Neuronal stem cell (in vitro differentiated cells): ENCODE data around the gene WDPCP.
"Not testable (repeated sequence)": the region's sequence is repeated elsewhere in the genome, so short reads cannot be mapped to it uniquely, and the experiment has no call there.

ENCODE experiments used
- DNase-seq: peaks from one replicate; pipeline ENCODE4 v3.0.0-alpha.2; 2013; ENCODE audit warnings: low spot score
- H2AFZ ChIP-seq: one replicate; pipeline ENCODE4 v1.6.1; 2013; ENCODE audit warnings: mild to moderate bottlenecking, low read length, inconsistent platforms
- H2AK5ac ChIP-seq: 2 replicates; pipeline ENCODE4 v1.6.1; 2013; ENCODE audit warnings: low read depth, mild to moderate bottlenecking, inconsistent platforms, low read length, moderate library complexity, mixed read lengths
- H2BK120ac ChIP-seq: 2 replicates; pipeline ENCODE4 v1.6.1; 2013; ENCODE audit warnings: low read depth, mild to moderate bottlenecking, inconsistent platforms, low read length, moderate library complexity, mixed read lengths
- H2BK12ac ChIP-seq: one replicate; pipeline ENCODE4 v1.6.1; 2013; ENCODE audit warnings: low read length, inconsistent platforms
- H2BK15ac ChIP-seq: 2 replicates; pipeline ENCODE4 v1.6.1; 2013; ENCODE audit warnings: mild to moderate bottlenecking, low read length, inconsistent platforms, mixed read lengths
- H2BK5ac ChIP-seq: one replicate; pipeline ENCODE4 v1.6.1; 2013; ENCODE audit warnings: inconsistent platforms, mild to moderate bottlenecking, low read length, moderate library complexity
- H3K14ac ChIP-seq: one replicate; pipeline ENCODE4 v1.6.1; 2013; ENCODE audit warnings: low read length, inconsistent platforms
- H3K18ac ChIP-seq: 2 replicates; pipeline ENCODE4 v1.6.1; 2013; ENCODE audit warnings: low read length, inconsistent platforms
- H3K23ac ChIP-seq: 2 replicates; pipeline ENCODE4 v1.6.1; 2013; ENCODE audit warnings: low read depth, mild to moderate bottlenecking, mixed read lengths, low read length, inconsistent platforms; ENCODE audit not compliant: poor library complexity
- H3K27ac ChIP-seq: replicated peaks from 3 replicates; pipeline ENCODE4 v1.5.1; 2013; ENCODE audit warnings: low read length, inconsistent platforms
- H3K27me3 ChIP-seq, 3 experiments: 2 replicates each; pipeline ENCODE4 v1.6.1; 2013; ENCODE audit warnings: low read length in 3 of 3, mild to moderate bottlenecking in 2 of 3, inconsistent platforms in 1 of 3, low read depth in 1 of 3, mixed read lengths in 1 of 3, moderate library complexity in 1 of 3; ENCODE audit not compliant: control insufficient read depth in 3 of 3, insufficient read depth in 3 of 3
- H3K36me3 ChIP-seq, 2 donors: replicated peaks in 1 of 2; 2 replicates each; pipeline ENCODE4 v1.6.1; 2013; ENCODE audit warnings: low read length in 2 of 2; ENCODE audit not compliant: control insufficient read depth in 2 of 2, insufficient read depth in 2 of 2
- H3K4ac ChIP-seq: 2 replicates; pipeline ENCODE4 v1.6.1; 2013; ENCODE audit warnings: inconsistent platforms, mild to moderate bottlenecking, low read length, moderate library complexity
- H3K4me1 ChIP-seq, 2 donors: 1 replicate in 1 of 2; 2 replicates in 1 of 2; pipeline ENCODE4 v1.6.1; 2013; ENCODE audit warnings: low read length in 2 of 2, low read depth in 1 of 2; ENCODE audit not compliant: control insufficient read depth in 2 of 2, insufficient read depth in 1 of 2
- H3K4me2 ChIP-seq: one replicate; pipeline ENCODE4 v1.6.1; 2013; ENCODE audit warnings: mild to moderate bottlenecking, low read length, inconsistent platforms; ENCODE audit not compliant: insufficient read depth, poor library complexity, severe bottlenecking
- H3K4me3 ChIP-seq, 2 donors: 2 replicates each; pipeline ENCODE4 v1.5.1; 2013; ENCODE audit warnings: low read length in 2 of 2, mild to moderate bottlenecking in 2 of 2, inconsistent platforms in 1 of 2, moderate library complexity in 1 of 2
- H3K79me1 ChIP-seq: one replicate; pipeline ENCODE4 v1.6.1; 2013; ENCODE audit warnings: low read depth, mild to moderate bottlenecking, inconsistent platforms, low read length, moderate library complexity
- H3K9ac ChIP-seq: one replicate; pipeline ENCODE4 v1.6.1; 2013; ENCODE audit warnings: mild to moderate bottlenecking, low read depth, low read length, inconsistent platforms; ENCODE audit not compliant: poor library complexity
- H3K9me3 ChIP-seq, 2 donors: replicated peaks in 1 of 2; 2 replicates each; pipeline versions ENCODE3 to v1.6.1; 2013; ENCODE audit warnings: low read length in 2 of 2, mild to moderate bottlenecking in 2 of 2, inconsistent platforms in 1 of 2, low read depth in 1 of 2, mixed read lengths in 1 of 2, moderate library complexity in 1 of 2; ENCODE audit not compliant: control insufficient read depth in 2 of 2, insufficient read depth in 1 of 2
- H4K8ac ChIP-seq: one replicate; pipeline ENCODE4 v1.6.1; 2013; ENCODE audit warnings: low read depth, mild to moderate bottlenecking, inconsistent platforms, low read length, moderate library complexity
- H4K91ac ChIP-seq: one replicate; pipeline ENCODE4 v1.6.1; 2013; ENCODE audit warnings: low read length, low read depth, mild to moderate bottlenecking, inconsistent platforms; ENCODE audit not compliant: poor library complexity
- WGBS, 2 donors: extraction: QIAGEN DNeasy Blood & Tissue Kit; methylation state at CpG; one replicate each; pipeline ENCODE4 v1.1.7; 2013; ENCODE audit warnings: missing lambda C conversion rate in 2 of 2, mixed read lengths in 1 of 2; ENCODE audit not compliant: insufficient read length in 2 of 2, insufficient replicate concordance in 1 of 2; ENCODE audit errors: extremely low coverage in 2 of 2; 5-methylcytosine and 5-hydroxymethylcytosine counted together

The WDPCP gene

GRCh38 chr2:63364866-63365265 lies 223.4 kb downstream of the WDPCP start:
- no CpG with 5 or more reads among the region's 1 CpG for WGBS, 2 donors
- no peak overlapping the region for H3K4ac ChIP-seq

GRCh38 chr2:63357722-63358121 lies 230.6 kb downstream of the WDPCP start:
- H4K91ac ChIP-seq, H2AFZ ChIP-seq, H4K8ac ChIP-seq, H2BK12ac ChIP-seq, H3K79me1 ChIP-seq, H2BK120ac ChIP-seq, H2BK15ac ChIP-seq, H3K27ac ChIP-seq, H3K4ac ChIP-seq, H3K4me1 ChIP-seq, DNase-seq, H3K14ac ChIP-seq, H3K9ac ChIP-seq, H3K18ac ChIP-seq, H3K23ac ChIP-seq, H3K4me2 ChIP-seq, H3K4me3 ChIP-seq, H3K27me3 ChIP-seq, H2BK5ac ChIP-seq, H2AK5ac ChIP-seq, H3K9me3 ChIP-seq, H3K36me3 ChIP-seq: not testable (repeated sequence)
- no CpG with 5 or more reads among the region's 1 CpG for WGBS, 2 donors

More at GRCh38 chr2:63364866-63365265, 223.4 kb downstream of the WDPCP start:
- Histone ChIP-seq H3K27ac (no peak overlapping the region), H3K9ac (no peak overlapping the region), H3K23ac (no peak overlapping the region), H2AFZ (no peak overlapping the region), H2BK120ac (no peak overlapping the region), H3K14ac (no peak overlapping the region), H3K79me1 (no peaks in the 10 kb centered on the region), H3K9me3 (no peaks in the 10 kb centered on the region), H4K91ac (no peak overlapping the region), H3K4me2 (no peak overlapping the region), H3K4me3 (no peak overlapping the region), H2BK5ac (no peak overlapping the region), H2BK15ac (no peak overlapping the region), H3K36me3 (no peaks in the 10 kb centered on the region), H2BK12ac (no peak overlapping the region), H3K18ac (no peak overlapping the region), H4K8ac (no peak overlapping the region), H3K4me1 (no peaks in the 10 kb centered on the region), H2AK5ac (no peak overlapping the region), H3K27me3 (no peaks in the 10 kb centered on the region)
- DNase-seq, result no peak

GRCh38 chr2:63347361-63347760 lies 240.9 kb downstream of the WDPCP start:
- Histone ChIP-seq H3K36me3 (no peaks in the 10 kb centered on the region), H3K4ac (no peak overlapping the region), H3K27me3 (no peaks in the 10 kb centered on the region), H4K8ac (no peak overlapping the region), H3K4me1 (no peaks in the 10 kb centered on the region), H3K4me3 (no peak overlapping the region), H3K23ac (no peak overlapping the region), H3K9me3 (no peaks in the 10 kb centered on the region), H3K27ac (no peak overlapping the region), H2BK120ac (no peak overlapping the region), H4K91ac (no peak overlapping the region), H2AFZ (no peak overlapping the region), H2AK5ac (no peak overlapping the region), H3K4me2 (no peak overlapping the region), H2BK15ac (no peak overlapping the region), H3K9ac (no peak overlapping the region), H3K14ac (no peak overlapping the region), H2BK12ac (no peak overlapping the region), H2BK5ac (no peak overlapping the region), H3K18ac (no peak overlapping the region), H3K79me1 (no peaks in the 10 kb centered on the region)
- WGBS, 2 donors, result no CpG with 5 or more reads among the region's 2 CpGs
- DNase-seq, result no peak

GRCh38 chr2:63346411-63346810 lies 241.9 kb downstream of the WDPCP start:
- Histone ChIP-seq H3K4ac (no peak overlapping the region), H3K79me1 (no peaks in the 10 kb centered on the region), H2BK12ac (no peak overlapping the region), H4K91ac (no peak overlapping the region), H2BK5ac (no peak overlapping the region), H2BK15ac (no peak overlapping the region), H3K27me3 (no peaks in the 10 kb centered on the region), H3K4me1 (no peaks in the 10 kb centered on the region), H4K8ac (no peak overlapping the region), H3K4me3 (no peak overlapping the region), H3K9ac (no peak overlapping the region), H3K9me3 (no peaks in the 10 kb centered on the region), H3K14ac (no peak overlapping the region), H3K4me2 (no peak overlapping the region), H3K36me3 (no peaks in the 10 kb centered on the region), H2AK5ac (no peak overlapping the region), H3K23ac (no peak overlapping the region), H3K27ac (no peak overlapping the region), H3K18ac (no peak overlapping the region), H2BK120ac (no peak overlapping the region), H2AFZ (no peak overlapping the region)
- DNase-seq, result no peak
